Superior temporal gyrus (tissue), 1 donor: ENCODE results near the gene ZNF397.

Experiments
- DNase-seq: peaks from one replicate; pipeline ENCODE4 v3.0.0-alpha.2; 2016; ENCODE audit errors: extremely low spot score

ZNF397 gene

DNA sequence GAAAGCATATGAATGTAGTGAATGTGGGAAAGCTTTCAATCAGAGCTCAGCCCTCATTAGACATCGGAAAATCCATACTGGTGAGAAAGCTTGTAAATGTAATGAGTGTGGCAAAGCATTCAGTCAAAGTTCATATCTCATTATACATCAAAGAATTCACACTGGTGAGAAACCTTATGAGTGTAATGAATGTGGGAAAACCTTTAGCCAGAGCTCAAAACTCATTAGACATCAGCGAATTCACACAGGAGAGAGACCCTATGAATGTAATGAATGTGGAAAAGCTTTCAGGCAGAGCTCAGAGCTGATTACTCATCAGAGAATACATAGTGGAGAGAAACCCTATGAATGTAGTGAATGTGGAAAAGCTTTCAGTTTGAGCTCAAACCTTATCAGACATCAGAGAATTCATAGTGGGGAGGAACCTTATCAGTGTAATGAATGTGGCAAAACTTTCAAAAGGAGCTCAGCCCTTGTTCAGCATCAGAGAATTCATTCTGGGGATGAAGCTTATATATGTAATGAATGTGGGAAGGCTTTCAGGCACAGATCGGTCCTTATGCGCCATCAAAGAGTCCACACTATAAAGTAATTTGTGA lies 5.0 kb downstream of the ZNF397 start:
- no peak for DNase-seq

- no peak for DNase-seq
These were observed 6.0 kb downstream of the ZNF397 start for GRCh38 chr18:35246831-35247230.

DNA sequence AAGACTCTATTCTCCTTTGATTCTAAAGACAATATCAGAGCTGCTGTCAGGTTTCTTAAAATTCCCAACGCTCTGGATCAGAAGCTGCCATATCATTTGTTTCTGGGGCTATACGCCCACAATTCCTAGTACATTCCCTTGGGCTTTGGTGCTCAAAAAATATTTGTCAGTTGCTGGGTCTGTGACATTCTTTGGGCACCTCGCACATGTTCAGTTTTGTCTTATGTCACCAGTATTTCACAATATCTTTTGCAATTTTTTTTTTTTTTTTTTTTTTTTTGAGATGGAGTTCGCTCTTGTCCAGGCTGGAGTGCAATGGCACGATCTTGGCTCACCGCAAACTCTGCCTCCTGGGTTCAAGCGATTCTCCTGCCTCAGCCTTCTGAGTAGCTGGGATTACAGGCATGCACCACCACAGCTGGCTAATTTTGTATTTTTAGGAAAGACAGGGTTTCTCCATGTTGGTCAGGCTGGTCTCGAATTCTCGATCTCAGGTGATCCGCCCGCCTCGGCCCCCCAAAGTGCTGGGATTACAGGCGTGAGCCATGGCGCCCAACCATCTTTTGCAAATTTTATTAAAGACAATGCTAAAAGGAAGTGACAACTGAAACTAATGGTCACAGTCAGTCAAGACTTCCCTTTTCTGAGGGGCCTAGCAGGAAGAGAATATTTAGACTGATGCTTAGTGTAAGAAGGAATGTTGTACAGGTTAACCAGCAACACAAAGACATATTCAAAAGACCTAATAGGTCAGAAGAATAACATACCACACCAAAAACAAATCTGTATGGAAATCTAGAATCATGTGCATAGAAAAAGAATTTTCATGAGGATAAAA lies 6.8 kb downstream of the ZNF397 start:
- DNase-seq, result no peak

- no peak for DNase-seq
These were observed 7.6 kb downstream of the ZNF397 start for GRCh38 chr18:35248429-35248828.

DNA sequence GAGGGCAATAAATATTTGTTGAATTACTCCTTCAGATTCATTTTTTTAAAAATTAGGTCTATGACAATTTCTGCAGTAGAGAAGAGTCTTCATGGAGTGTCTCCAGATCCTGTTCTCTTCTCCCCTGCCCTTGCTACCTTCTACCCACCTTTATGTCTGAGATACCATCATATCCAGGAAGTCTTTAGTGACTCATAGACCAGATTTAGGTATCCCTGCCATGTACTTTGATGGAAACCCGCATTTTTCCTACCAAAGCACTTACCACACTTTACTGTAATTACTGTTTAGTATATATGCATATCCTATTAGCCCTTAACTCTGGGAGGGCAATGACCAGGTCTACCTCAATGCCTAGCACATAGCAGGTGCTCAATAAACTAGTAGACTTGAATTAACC lies 11.6 kb downstream of the ZNF397 start:
- no peak for DNase-seq

- no peak for DNase-seq
These were observed 12.9 kb downstream of the ZNF397 start for GRCh38 chr18:35253655-35254287.

GRCh38 chr18:35256947-35257346 lies 16.1 kb downstream of the ZNF397 start:
- no peak for DNase-seq

DNA sequence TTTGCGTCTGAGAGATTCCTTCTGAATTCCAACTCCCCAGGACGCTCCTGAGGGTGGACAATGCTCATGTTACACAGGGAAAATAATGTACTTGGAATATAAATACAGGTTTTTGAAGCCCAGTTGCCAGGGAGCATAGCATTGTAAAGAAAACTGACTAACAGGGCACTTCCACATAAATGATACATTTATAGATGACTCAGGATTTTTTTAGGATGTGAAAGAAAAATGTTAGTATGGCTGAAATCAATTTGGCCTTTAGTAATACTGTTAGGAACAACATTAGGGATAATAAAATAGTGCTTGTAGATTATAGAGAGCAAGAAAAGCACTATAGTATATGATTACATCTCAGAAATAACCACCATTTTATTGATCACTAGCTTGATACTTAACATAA lies 23.6 kb downstream of the ZNF397 start:
- no peak for DNase-seq

GRCh38 chr18:35267161-35267651 lies 26.4 kb downstream of the ZNF397 start:
- peak; percentile 73 for DNase-seq

DNA sequence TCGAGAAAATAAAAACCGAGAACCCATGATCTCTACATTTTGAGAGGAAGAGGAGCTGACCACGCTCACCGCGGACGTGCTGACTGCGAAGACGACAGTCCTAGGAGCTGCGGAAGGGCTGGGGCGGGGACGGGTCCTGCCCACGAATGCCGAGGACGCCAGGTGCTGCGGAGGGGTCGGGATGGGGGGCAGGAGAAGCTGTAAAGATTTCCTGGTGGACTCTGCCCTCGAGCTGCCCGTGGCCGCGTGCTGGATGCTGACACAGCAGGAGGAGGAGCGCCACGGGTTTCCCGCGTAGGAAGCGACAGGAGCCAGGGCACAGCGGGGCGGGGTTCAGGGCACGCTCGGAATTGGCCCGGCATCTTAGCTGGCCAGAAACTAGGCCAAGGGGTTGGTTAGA lies 27.0 kb downstream of the ZNF397 start:
- DNase-seq, result no peak

- DNase-seq, result no peak
These were observed 28.0 kb downstream of the ZNF397 start for GRCh38 chr18:35268821-35269220.

GRCh38 chr18:35271656-35272055 lies 30.8 kb downstream of the ZNF397 start:
- no peak for DNase-seq

- no peak for DNase-seq
These were observed 35.4 kb downstream of the ZNF397 start for GRCh38 chr18:35276267-35276666.

DNA sequence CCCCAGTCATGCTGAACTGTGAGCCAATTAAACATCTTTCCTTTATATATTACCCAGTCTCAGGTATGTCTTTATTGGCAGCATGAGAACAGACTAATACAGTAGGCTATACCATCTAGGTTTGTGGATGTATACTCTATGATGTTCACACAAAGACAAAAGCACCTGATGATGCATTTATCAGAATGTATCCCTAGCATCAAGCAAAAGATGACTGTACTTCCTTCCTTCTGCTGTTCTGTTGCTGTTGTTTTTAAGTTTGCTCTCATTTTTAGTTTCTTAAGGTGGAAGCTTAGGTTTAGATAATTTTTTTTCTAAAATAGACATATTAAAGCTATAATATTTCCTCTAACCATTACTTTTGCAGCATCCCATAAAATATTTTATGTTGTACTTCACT lies 36.8 kb downstream of the ZNF397 start:
- DNase-seq, result no peak

DNA sequence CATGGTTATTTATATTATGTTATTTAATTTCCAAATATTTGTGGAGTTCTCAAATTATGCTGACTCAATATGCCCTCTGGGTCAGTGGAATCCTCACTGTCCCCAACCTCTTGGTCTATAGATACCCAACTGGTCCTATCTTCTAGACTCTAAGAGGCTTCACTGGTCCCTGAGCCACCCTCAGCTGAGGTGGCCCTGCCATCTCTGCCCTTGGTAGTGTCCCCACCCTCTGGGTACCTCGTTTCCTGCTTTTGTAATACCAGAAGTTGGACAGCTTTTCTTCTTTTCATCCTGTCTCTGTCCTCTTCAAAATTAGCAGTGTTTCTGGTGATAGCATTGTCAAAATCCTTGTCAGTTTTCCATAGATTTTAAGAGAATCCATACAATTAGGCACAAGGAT lies 37.3 kb downstream of the ZNF397 start:
- no peak for DNase-seq

DNA sequence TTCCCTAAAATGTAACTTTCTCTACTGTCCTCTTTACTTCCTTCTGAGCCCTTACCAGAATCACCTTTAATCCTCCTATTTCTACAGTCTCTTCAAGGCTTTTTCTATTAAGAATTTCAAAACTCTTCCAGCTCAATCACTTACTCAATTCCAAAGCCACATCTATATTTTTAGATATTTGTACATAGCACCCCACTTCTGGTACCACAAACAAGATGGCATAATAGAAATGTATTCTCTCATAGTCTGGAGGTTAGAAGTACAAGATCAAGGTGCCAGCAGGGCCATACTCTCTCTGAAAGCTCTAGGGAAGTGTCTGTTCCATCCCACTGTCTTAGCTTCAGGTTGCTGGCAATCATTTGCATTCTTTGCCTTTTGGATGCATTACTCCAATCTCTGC lies 38.1 kb downstream of the ZNF397 start:
- no peak for DNase-seq

- DNase-seq, result no peak
These were observed 41.5 kb downstream of the ZNF397 start for GRCh38 chr18:35282353-35282752.

- no peak for DNase-seq
These were observed 43.3 kb downstream of the ZNF397 start for GRCh38 chr18:35283923-35284794.

GRCh38 chr18:35284841-35285240 lies 44.0 kb downstream of the ZNF397 start:
- DNase-seq, result no peak

DNA sequence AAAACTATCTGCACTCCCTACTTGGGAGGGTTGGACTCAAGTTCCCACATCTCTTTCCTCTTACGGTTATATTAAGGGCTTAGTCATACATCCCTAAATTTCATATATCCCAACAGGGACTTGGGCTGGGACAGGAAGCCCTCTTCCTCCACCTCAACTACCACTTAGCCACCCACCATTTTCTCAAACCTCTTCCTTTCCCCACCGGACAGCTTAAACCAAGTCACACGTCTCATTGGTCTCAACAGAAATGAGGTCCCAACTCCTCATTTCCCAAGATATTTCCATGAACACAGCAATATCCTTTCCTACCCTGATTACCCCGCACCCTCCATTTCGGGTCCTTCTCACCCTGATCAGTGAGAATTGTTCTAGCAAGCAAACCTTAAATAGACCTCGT lies 48.5 kb downstream of the ZNF397 start:
- no peak for DNase-seq

- no peak for DNase-seq
These were observed 48.9 kb downstream of the ZNF397 start for GRCh38 chr18:35289727-35290093.
